ENCODE results near the gene MRPS10.
"Not testable (repeated sequence)": the region's sequence is repeated elsewhere in the genome, so short reads cannot be mapped to it uniquely, and the experiment has no call there.

The MRPS10 gene

GRCh38 chr6:42239333-42239732 lies 21.7 kb upstream of the MRPS10 start:
- no peak for DNase-seq

GRCh38 chr6:42237857-42238256 lies 20.2 kb upstream of the MRPS10 start:
- no peak for DNase-seq

- DNase-seq: peak in 1 of 56 donors; percentile 3
These were observed 19.2 kb upstream of the MRPS10 start for GRCh38 chr6:42236682-42237473.

- DNase-seq: no peak
These were observed 18.4 kb upstream of the MRPS10 start for GRCh38 chr6:42236030-42236429.

GRCh38 chr6:42232035-42232434 lies 14.4 kb upstream of the MRPS10 start:
- no peak for DNase-seq

GRCh38 chr6:42230345-42231321 lies 13.0 kb upstream of the MRPS10 start:
- DNase-seq: no peak

GRCh38 chr6:42229506-42230119 lies 12.0 kb upstream of the MRPS10 start:
- DNase-seq: no peak

GRCh38 chr6:42228305-42228704 lies 10.6 kb upstream of the MRPS10 start:
- DNase-seq: no peak

GRCh38 chr6:42227173-42227850 lies 9.7 kb upstream of the MRPS10 start:
- DNase-seq: no peak

GRCh38 chr6:42226645-42227143 lies 9.0 kb upstream of the MRPS10 start:
- DNase-seq: no peak

- no peak for DNase-seq
These were observed 8.5 kb upstream of the MRPS10 start for GRCh38 chr6:42226161-42226611.

GRCh38 chr6:42225419-42225818 lies 7.8 kb upstream of the MRPS10 start:
- DNase-seq: no peak

GRCh38 chr6:42225029-42225339 lies 7.3 kb upstream of the MRPS10 start:
- no peak for DNase-seq

- DNase-seq: no peak
These were observed 6.8 kb upstream of the MRPS10 start for GRCh38 chr6:42224222-42225028.

GRCh38 chr6:42222448-42222847 lies 4.8 kb upstream of the MRPS10 start:
- no peak for DNase-seq

GRCh38 chr6:42221546-42221945 lies 3.9 kb upstream of the MRPS10 start:
- DNase-seq: no peak

- no peak for DNase-seq
These were observed 3.1 kb upstream of the MRPS10 start for GRCh38 chr6:42220807-42221206.

- no peak for DNase-seq
These were observed 523 bp downstream of the MRPS10 start for GRCh38 chr6:42217157-42217518.

- not testable (repeated sequence) for DNase-seq
These were observed 1.2 kb downstream of the MRPS10 start for GRCh38 chr6:42216495-42216894.

- no peak for DNase-seq
These were observed 5.2 kb downstream of the MRPS10 start for GRCh38 chr6:42212442-42212841.
